HepG2 (cell line): ENCODE results near the gene RABGAP1. TPM values are rescaled to one million over a fixed set of nuclear protein-coding genes. Genes with fewer than 3 reads are reported as not detected.

Experiments
- GABPA ChIP-seq, 2 experiments: IDR thresholded peaks; 2 replicates each; pipeline ENCODE4 v1.6.1; 2011 to 2016; ENCODE audit warnings: low read depth in 2 of 2, low read length in 1 of 2, missing biosample characterization in 1 of 2, missing genetic modification characterization in 1 of 2
- KDM5A ChIP-seq: fragments of 200-600 bp; sonication (generic); IDR thresholded peaks from 2 replicates; pipeline ENCODE4 v1.7.0; 2018; ENCODE audit warnings: antibody characterized with exemption, mild to moderate bottlenecking, low read length, borderline replicate concordance
- MXD4 ChIP-seq: IDR thresholded peaks from 2 replicates; pipeline ENCODE4 v1.6.1; 2016; ENCODE audit warnings: mild to moderate bottlenecking, missing biosample characterization, missing genetic modification reagents
- NCOR1 ChIP-seq: fragments of 200-600 bp; sonication (generic); IDR thresholded peaks from 2 replicates; pipeline ENCODE4 v1.7.0; 2017; ENCODE audit warnings: antibody characterized with exemption, low read length, borderline replicate concordance
- NR2C2 ChIP-seq: sonication (generic); formaldehyde crosslinking; IDR thresholded peaks from 2 replicates; pipeline ENCODE4 v1.4.0; 2020; ENCODE audit warnings: missing genetic modification reagents, mild to moderate bottlenecking, moderate library complexity, borderline replicate concordance
- PATZ1 ChIP-seq: sonication (generic); formaldehyde crosslinking; IDR thresholded peaks from 2 replicates; pipeline ENCODE4 v1.4.0; 2020; ENCODE audit warnings: missing genetic modification reagents
- ZMAT3 ChIP-seq: sonication (generic); formaldehyde crosslinking; conservative IDR thresholded peaks from 2 replicates; pipeline ENCODE4 v1.7.0; 2021; ENCODE audit warnings: missing genetic modification reagents
- ZNF138 ChIP-seq: sonication (generic); formaldehyde crosslinking; IDR thresholded peaks from 2 replicates; pipeline ENCODE4 v1.5.0; 2020; ENCODE audit warnings: mild to moderate bottlenecking, low read depth, missing genetic modification reagents
- ZNF251 ChIP-seq: sonication (generic); formaldehyde crosslinking; IDR thresholded peaks from 2 replicates; pipeline ENCODE4 v1.9.0; 2021; ENCODE audit warnings: mild to moderate bottlenecking, missing genetic modification reagents
- ZNF318 ChIP-seq: sonication (generic); formaldehyde crosslinking; IDR thresholded peaks from 2 replicates; pipeline ENCODE4 v1.4.0; 2020; ENCODE audit warnings: mild to moderate bottlenecking, missing genetic modification reagents
- ZNF577 ChIP-seq: sonication (generic); formaldehyde crosslinking; IDR thresholded peaks from 2 replicates; pipeline ENCODE4 v1.4.0; 2020; ENCODE audit warnings: mild to moderate bottlenecking, low read depth, missing genetic modification reagents, borderline replicate concordance
- ZNF644 ChIP-seq: IDR thresholded peaks from 2 replicates; pipeline ENCODE4 v1.6.1; 2016; ENCODE audit warnings: low read depth
- ZNF788 ChIP-seq: sonication (generic); formaldehyde crosslinking; IDR thresholded peaks from 2 replicates; pipeline ENCODE4 v1.5.0; 2020; ENCODE audit warnings: mild to moderate bottlenecking, missing genetic modification reagents, borderline replicate concordance
- polyA plus RNA-seq, 8 experiments: library from polyadenylated mRNA; depleted of rRNA in 3 of 8; stranded (reverse) in 7 of 8; unstranded in 1 of 8; fragments of >200 nt; fragmentation: Illumina TruSeq in 4 of 8; extraction: Trizol in 4 of 8; gene quantifications; 2 replicates each; pipeline versions ENCODE4 v1.2.1 to v1.2.3, GENCODE V29; 2011 to 2016; ENCODE audit warnings: low read depth in 4 of 8, missing spikeins in 1 of 8, mixed read lengths in 1 of 8; ENCODE audit not compliant: insufficient read depth in 1 of 8
- total RNA-seq, 5 experiments: library from RNA; depleted of rRNA; stranded (reverse); fragments of >200 nt; fragmentation: Illumina TruSeq; extraction: Trizol; gene quantifications; 2 replicates each; pipeline ENCODE4 v1.2.3, GENCODE V29; 2016; ENCODE audit warnings: low read depth in 1 of 5
- TF ChIP-seq, protein P1 (sequence below): sonication (generic); formaldehyde crosslinking; IDR thresholded peaks from 2 replicates; pipeline ENCODE4 v1.8.0; 2022; ENCODE audit warnings: mild to moderate bottlenecking, missing genetic modification reagents, moderate library complexity
- TF ChIP-seq, protein P2 (sequence below): IDR thresholded peaks from 2 replicates; pipeline ENCODE4 v1.6.1; 2016; ENCODE audit warnings: missing biosample characterization, missing genetic modification reagents, low read depth

Gene RABGAP1
- total and polyA plus RNA-seq, 2 of the 13 experiments (the other 11 are each of a cell fraction or from before 2014, with no cell fraction given) = 19.1 to 19.3 TPM

DNA sequence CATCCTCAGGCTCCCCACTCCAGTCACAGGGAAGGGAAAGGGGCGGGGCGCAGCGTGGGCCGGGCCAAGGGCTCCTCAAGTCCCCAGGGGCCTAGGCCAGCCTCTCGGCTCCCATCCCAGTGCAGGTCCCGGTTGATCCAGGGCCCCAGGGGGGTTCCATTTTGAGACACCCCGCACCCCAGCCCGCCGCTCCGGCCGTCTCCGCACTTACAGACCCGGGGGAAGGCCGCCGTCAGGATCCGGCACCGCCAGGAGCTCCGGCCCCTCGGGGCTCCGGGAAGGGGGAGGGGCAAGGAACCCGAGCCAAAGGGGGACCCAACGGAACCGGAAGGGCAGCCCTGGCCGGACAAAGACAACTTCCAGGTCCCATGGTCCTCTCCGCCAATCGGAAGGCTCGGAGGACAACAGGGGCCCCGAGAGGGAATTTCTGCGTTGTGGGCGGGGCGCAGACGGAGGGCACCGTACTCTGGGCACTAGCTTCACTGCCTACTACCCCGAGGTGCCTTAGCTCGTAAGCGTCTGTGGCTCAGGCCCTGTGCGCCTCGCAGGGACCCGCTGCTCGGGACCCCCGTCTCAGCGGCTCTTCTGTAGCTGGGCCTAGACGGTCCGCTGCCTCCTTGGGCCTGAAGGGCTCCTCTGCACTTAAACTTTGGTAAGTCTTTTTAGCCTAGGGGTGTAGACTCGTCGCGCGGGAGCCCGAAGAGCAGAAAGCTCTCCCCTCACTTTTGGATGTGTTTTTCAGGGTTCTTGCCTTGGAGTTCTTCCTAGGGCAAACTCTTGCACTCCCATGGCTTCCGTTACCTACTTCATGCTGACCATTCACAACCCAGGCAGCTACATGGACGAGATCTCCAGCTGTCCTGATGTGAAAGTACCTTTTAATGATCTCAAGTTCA is 9.3 kb upstream of the RABGAP1 start, which contains the start of gene ZBTB26 (continued):
- TF ChIP-seq ZNF318 (CRISPR knock-in tag) (no peak), NCOR1 (peak; percentile 63; the same call in 1 of the 2 replicates), GABPA (IDR thresholded peaks at IDR 0.05; ENCODE audit: low read depth, low read length) (peak; percentile 97), GABPA (CRISPR knock-in tag; IDR thresholded peaks at IDR 0.05; ENCODE audit: low read depth) (peak; percentile 98), ZNF138 (peak; percentile 20; the same call in 1 of the 2 replicates), ZNF644 (CRISPR knock-in tag) (no peak), KDM5A (peak; percentile 92), ZNF577 (CRISPR knock-in tag) (no peak), PATZ1 (0 out of 2 replicates have a peak, but pooled peaks have one; percentile 9), ZNF251 (CRISPR knock-in tag) (no peak), MXD4 (CRISPR knock-in tag) (peak; percentile 30), NR2C2 (CRISPR knock-in tag) (peak; percentile 99), ZNF788 (CRISPR knock-in tag) (peak; percentile 78; the same call in 1 of the 2 replicates), ZMAT3 (CRISPR knock-in tag) (no peak; the same call in 1 of the 2 replicates)
- TF ChIP-seq, protein P1, sequence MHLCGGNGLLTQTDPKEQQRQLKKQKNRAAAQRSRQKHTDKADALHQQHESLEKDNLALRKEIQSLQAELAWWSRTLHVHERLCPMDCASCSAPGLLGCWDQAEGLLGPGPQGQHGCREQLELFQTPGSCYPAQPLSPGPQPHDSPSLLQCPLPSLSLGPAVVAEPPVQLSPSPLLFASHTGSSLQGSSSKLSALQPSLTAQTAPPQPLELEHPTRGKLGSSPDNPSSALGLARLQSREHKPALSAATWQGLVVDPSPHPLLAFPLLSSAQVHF (CRISPR knock-in tag) = no peak
- TF ChIP-seq, protein P2, sequence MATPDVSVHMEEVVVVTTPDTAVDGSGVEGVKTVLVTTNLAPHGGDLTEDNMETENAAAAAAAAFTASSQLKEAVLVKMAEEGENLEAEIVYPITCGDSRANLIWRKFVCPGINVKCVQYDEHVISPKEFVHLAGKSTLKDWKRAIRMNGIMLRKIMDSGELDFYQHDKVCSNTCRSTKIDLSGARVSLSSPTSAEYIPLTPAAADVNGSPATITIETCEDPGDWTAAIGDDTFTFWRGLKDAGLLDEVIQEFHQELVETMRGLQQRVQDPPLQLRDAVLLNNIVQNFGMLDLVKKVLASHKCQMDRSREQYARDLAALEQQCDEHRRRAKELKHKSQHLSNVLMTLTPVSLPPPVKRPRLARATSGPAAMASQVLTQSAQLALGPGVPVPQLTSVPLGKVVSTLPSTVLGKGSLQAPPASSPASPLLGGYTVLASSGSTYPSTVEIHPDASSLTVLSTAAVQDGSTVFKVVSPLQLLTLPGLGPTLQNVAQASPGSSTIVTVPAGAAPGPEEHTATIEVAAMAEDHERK (CRISPR knock-in tag) = no peak
